Endodermal cell (in vitro differentiated cells): ENCODE results near the gene GAB4. TPM values are rescaled to one million over a fixed set of nuclear protein-coding genes. Genes with fewer than 3 reads are reported as not detected.
A peak's percentile ranks its signal among the peaks of the same experiment; 100 is the strongest.

ENCODE experiments used
- DNase-seq: peaks from one replicate; pipeline ENCODE4 v3.0.0-alpha.2; 2017
- H3K27ac ChIP-seq: 2 replicates; pipeline ENCODE4 v1.5.1; 2013; ENCODE audit warnings: mild to moderate bottlenecking, low read depth, low read length, moderate library complexity
- H3K27me3 ChIP-seq: 2 replicates; pipeline ENCODE4 v1.6.1; 2013; ENCODE audit warnings: mild to moderate bottlenecking, low read length, moderate library complexity; ENCODE audit not compliant: insufficient read depth, control insufficient read depth, poor library complexity, severe bottlenecking
- H3K36me3 ChIP-seq: 2 replicates; pipeline ENCODE4 v1.7.0; 2013; ENCODE audit warnings: mild to moderate bottlenecking, low read length, moderate library complexity; ENCODE audit not compliant: control insufficient read depth, insufficient read depth
- H3K4me1 ChIP-seq: one replicate; pipeline ENCODE4 v1.7.0; 2013; ENCODE audit warnings: low read length; ENCODE audit not compliant: control insufficient read depth, insufficient read depth
- H3K4me3 ChIP-seq: 2 replicates; pipeline ENCODE4 v1.5.1; 2013; ENCODE audit warnings: mild to moderate bottlenecking, low read length, moderate library complexity
- H3K9ac ChIP-seq: 2 replicates; pipeline ENCODE4 v1.6.1; 2013; ENCODE audit warnings: mild to moderate bottlenecking, low read length, moderate library complexity; ENCODE audit not compliant: poor library complexity, severe bottlenecking; ENCODE audit errors: extremely low read depth
- H3K9me3 ChIP-seq: 2 replicates; pipeline ENCODE4 v1.6.1; 2013; ENCODE audit warnings: mild to moderate bottlenecking, low read length, moderate library complexity; ENCODE audit not compliant: control insufficient read depth
- H3K27ac Mint-ChIP-seq: 2 replicates; pipeline ENCODE4 v1.8.0; 2020; ENCODE audit warnings: mixed read lengths
- H3K27me3 Mint-ChIP-seq: 2 replicates; pipeline ENCODE4 v1.8.0; 2021; ENCODE audit warnings: mild to moderate bottlenecking, mixed read lengths; ENCODE audit not compliant: insufficient read depth
- H3K36me3 Mint-ChIP-seq: 2 replicates; pipeline ENCODE4 v1.8.0; 2020; ENCODE audit warnings: low read depth, mixed read lengths
- H3K4me1 Mint-ChIP-seq: 2 replicates; pipeline ENCODE4 v1.8.0; 2020; ENCODE audit warnings: mixed read lengths
- H3K4me3 Mint-ChIP-seq: 2 replicates; pipeline ENCODE4 v1.8.0; 2020; ENCODE audit warnings: mild to moderate bottlenecking, moderate library complexity, mixed read lengths
- H3K9me3 Mint-ChIP-seq: 2 replicates; pipeline ENCODE4 v1.8.0; 2020; ENCODE audit warnings: mild to moderate bottlenecking, mixed read lengths
- CTCF ChIP-seq: fragments of 200-600 bp; sonication (generic); conservative IDR thresholded peaks from 2 replicates; pipeline ENCODE4 v1.5.0; 2021; ENCODE audit warnings: antibody characterized with exemption, mild to moderate bottlenecking
- WGBS, 2 experiments: methylation state at CpG; one replicate each; pipeline versions ENCODE4 v1.1.5 to v1.1.7; 2013; ENCODE audit warnings: missing lambda C conversion rate in 2 of 2, mixed read lengths in 1 of 2; ENCODE audit not compliant: insufficient coverage in 1 of 2, insufficient read length in 1 of 2; 5-methylcytosine and 5-hydroxymethylcytosine counted together
- total RNA-seq, 2 donors: library from RNA; stranded (reverse); fragmentation: NEBNext Ultra II Directional in 1 of 2; extraction: Animal tissue kit (Norgen Biotek cat#: 25700) in 1 of 2; gene quantifications; 2 replicates in 1 of 2; 3 replicates in 1 of 2; pipeline ENCODE4 v1.2.1, GENCODE V29; 2021

The GAB4 gene
- total RNA-seq, 2 donors from 2014 or later, result 0.22 TPM; not detected in 1

GRCh38 chr22:16974298-16975084 is 33.5 kb downstream of the GAB4 start:
- no peak for TF ChIP-seq CTCF
- no peaks in the 10 kb centered on the region for H3K4me1 Mint-ChIP-seq
- no peak overlapping the region for H3K27ac ChIP-seq
- H3K4me1 ChIP-seq, result no peaks in the 10 kb centered on the region
- peaks cover 29% of the 10 kb centered on the region for H3K27me3 Mint-ChIP-seq
- DNase-seq, result peak; percentile 27
- H3K9me3 ChIP-seq, result peaks cover 7% of the 10 kb centered on the region
- peaks cover 13% of the 10 kb centered on the region for H3K9me3 Mint-ChIP-seq
- H3K36me3 ChIP-seq, result no peaks in the 10 kb centered on the region
- H3K4me3 ChIP-seq, result no peak overlapping the region
- no peak overlapping the region for H3K4me3 Mint-ChIP-seq
- H3K36me3 Mint-ChIP-seq, result no peaks in the 10 kb centered on the region
- no peak overlapping the region for H3K9ac ChIP-seq
- no peaks in the 10 kb centered on the region for H3K27me3 ChIP-seq
- no peak overlapping the region for H3K27ac Mint-ChIP-seq
- 72 to 80% methylated on average over 6 to 11 of the region's 11 CpGs for WGBS, 2 experiments

GRCh38 chr22:16973591-16974297 is 34.3 kb downstream of the GAB4 start:
- Histone ChIP-seq H3K4me3 (no peak overlapping the region), H3K9me3 (peaks cover 10% of the 10 kb centered on the region), H3K27ac (no peak overlapping the region), H3K36me3 (no peaks in the 10 kb centered on the region), H3K9ac (no peak overlapping the region), H3K4me1 (no peaks in the 10 kb centered on the region), H3K27me3 (no peaks in the 10 kb centered on the region)
- Mint-ChIP-seq H3K27me3 (peaks cover 22% of the 10 kb centered on the region), H3K4me1 (no peaks in the 10 kb centered on the region), H3K27ac (no peak overlapping the region), H3K4me3 (no peak overlapping the region), H3K9me3 (peaks cover 10% of the 10 kb centered on the region), H3K36me3 (no peaks in the 10 kb centered on the region)
- 91 to 92% methylated on average over 2 of the region's 2 CpGs for WGBS, 2 experiments
- DNase-seq, result peak; percentile 8
- TF ChIP-seq CTCF, result no peak

- 91 to 93% methylated on average over 3 of the region's 4 CpGs for WGBS, 2 experiments
- no peaks in the 10 kb centered on the region for H3K4me1 ChIP-seq
- Mint-ChIP-seq H3K9me3 (no peaks in the 10 kb centered on the region), H3K4me3 (no peak overlapping the region), H3K36me3 (no peaks in the 10 kb centered on the region), H3K27me3 (peaks cover 10% of the 10 kb centered on the region), H3K4me1 (no peaks in the 10 kb centered on the region), H3K27ac (no peak overlapping the region)
- H3K9ac ChIP-seq, result no peak overlapping the region
- no peaks in the 10 kb centered on the region for H3K36me3 ChIP-seq
- no peak for DNase-seq
- no peak for TF ChIP-seq CTCF
- H3K4me3 ChIP-seq, result no peak overlapping the region
- peaks cover 21% of the 10 kb centered on the region for H3K9me3 ChIP-seq
- H3K27me3 ChIP-seq, result no peaks in the 10 kb centered on the region
- H3K27ac ChIP-seq, result no peak overlapping the region
Measured at GRCh38 chr22:16972311-16972710, 35.7 kb downstream of the GAB4 start.
